ENCODE results near the gene HOGA1. TPM values are rescaled to one million over a fixed set of nuclear protein-coding genes. Genes with fewer than 3 reads are reported as not detected.

The HOGA1 gene
- total and polyA plus RNA-seq, 2 of the 13 experiments (the other 11 are each of a cell fraction or from before 2014, with no cell fraction given): 7.6 to 19.5 TPM

GRCh38 chr10:97640174-97640867 is 56.1 kb downstream of the HOGA1 start, which contains the start of gene PI4K2A (continued):
- TF ChIP-seq, protein P1, sequence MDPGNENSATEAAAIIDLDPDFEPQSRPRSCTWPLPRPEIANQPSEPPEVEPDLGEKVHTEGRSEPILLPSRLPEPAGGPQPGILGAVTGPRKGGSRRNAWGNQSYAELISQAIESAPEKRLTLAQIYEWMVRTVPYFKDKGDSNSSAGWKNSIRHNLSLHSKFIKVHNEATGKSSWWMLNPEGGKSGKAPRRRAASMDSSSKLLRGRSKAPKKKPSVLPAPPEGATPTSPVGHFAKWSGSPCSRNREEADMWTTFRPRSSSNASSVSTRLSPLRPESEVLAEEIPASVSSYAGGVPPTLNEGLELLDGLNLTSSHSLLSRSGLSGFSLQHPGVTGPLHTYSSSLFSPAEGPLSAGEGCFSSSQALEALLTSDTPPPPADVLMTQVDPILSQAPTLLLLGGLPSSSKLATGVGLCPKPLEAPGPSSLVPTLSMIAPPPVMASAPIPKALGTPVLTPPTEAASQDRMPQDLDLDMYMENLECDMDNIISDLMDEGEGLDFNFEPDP (CRISPR knock-in tag; conservative IDR thresholded peaks at IDR 0.05): no peak
- TF ChIP-seq ZEB1 (IDR thresholded peaks at IDR 0.05; ENCODE audit: insufficient replicate concordance, low read depth) (no peak), KAT2B (IDR thresholded peaks at IDR 0.05; ENCODE audit: borderline replicate concordance, low read depth, low read length) (no peak), RCOR2 (CRISPR knock-in tag; IDR thresholded peaks at IDR 0.05) (peak; percentile 71; the same call in 1 of the 2 replicates), PLRG1 (conservative IDR thresholded peaks at IDR 0.05) (no peak), UBTF (CRISPR knock-in tag; IDR thresholded peaks at IDR 0.05) (peak; percentile 58; the same call in 1 of the 2 replicates), GLI4 (CRISPR knock-in tag; IDR thresholded peaks at IDR 0.05; ENCODE audit: borderline replicate concordance) (no peak), ZNF777 (CRISPR knock-in tag; IDR thresholded peaks at IDR 0.05) (no peak), ISL2 (CRISPR knock-in tag; IDR thresholded peaks at IDR 0.05) (no peak), CEBPG (CRISPR knock-in tag; IDR thresholded peaks at IDR 0.05) (peak; percentile 83), TBP (CRISPR knock-in tag; IDR thresholded peaks at IDR 0.05) (no peak), MATR3 (CRISPR knock-in tag; IDR thresholded peaks at IDR 0.05) (no peak), ZNF510 (CRISPR knock-in tag; IDR thresholded peaks at IDR 0.05; ENCODE audit: low read depth) (no peak), ZFP82 (CRISPR knock-in tag; IDR thresholded peaks at IDR 0.05; ENCODE audit: borderline replicate concordance) (no peak), ZBTB37 (CRISPR knock-in tag; IDR thresholded peaks at IDR 0.05) (no peak), SYNCRIP (IDR thresholded peaks at IDR 0.05; ENCODE audit: insufficient read depth, low read depth, low read length) (no peak), RFX1 (IDR thresholded peaks at IDR 0.05) (no peak; the same call in 1 of the 2 replicates), ELF4 (CRISPR knock-in tag; IDR thresholded peaks at IDR 0.05; ENCODE audit: borderline replicate concordance) (no peak)
- TF ChIP-seq, protein P2, sequence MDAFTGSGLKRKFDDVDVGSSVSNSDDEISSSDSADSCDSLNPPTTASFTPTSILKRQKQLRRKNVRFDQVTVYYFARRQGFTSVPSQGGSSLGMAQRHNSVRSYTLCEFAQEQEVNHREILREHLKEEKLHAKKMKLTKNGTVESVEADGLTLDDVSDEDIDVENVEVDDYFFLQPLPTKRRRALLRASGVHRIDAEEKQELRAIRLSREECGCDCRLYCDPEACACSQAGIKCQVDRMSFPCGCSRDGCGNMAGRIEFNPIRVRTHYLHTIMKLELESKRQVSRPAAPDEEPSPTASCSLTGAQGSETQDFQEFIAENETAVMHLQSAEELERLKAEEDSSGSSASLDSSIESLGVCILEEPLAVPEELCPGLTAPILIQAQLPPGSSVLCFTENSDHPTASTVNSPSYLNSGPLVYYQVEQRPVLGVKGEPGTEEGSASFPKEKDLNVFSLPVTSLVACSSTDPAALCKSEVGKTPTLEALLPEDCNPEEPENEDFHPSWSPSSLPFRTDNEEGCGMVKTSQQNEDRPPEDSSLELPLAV (CRISPR knock-in tag; conservative IDR thresholded peaks at IDR 0.05; ENCODE audit: low read depth): no peak
- TF ChIP-seq, protein P3, sequence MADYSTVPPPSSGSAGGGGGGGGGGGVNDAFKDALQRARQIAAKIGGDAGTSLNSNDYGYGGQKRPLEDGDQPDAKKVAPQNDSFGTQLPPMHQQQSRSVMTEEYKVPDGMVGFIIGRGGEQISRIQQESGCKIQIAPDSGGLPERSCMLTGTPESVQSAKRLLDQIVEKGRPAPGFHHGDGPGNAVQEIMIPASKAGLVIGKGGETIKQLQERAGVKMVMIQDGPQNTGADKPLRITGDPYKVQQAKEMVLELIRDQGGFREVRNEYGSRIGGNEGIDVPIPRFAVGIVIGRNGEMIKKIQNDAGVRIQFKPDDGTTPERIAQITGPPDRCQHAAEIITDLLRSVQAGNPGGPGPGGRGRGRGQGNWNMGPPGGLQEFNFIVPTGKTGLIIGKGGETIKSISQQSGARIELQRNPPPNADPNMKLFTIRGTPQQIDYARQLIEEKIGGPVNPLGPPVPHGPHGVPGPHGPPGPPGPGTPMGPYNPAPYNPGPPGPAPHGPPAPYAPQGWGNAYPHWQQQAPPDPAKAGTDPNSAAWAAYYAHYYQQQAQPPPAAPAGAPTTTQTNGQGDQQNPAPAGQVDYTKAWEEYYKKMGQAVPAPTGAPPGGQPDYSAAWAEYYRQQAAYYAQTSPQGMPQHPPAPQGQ (CRISPR knock-in tag; IDR thresholded peaks at IDR 0.05; ENCODE audit: borderline replicate concordance): no peak

Data from HepG2 (cell line).